Cardiac muscle cell (in vitro differentiated cells and primary cell): ENCODE data around the gene ZNF830. TPM values are rescaled to one million over a fixed set of nuclear protein-coding genes. Genes with fewer than 3 reads are reported as not detected.

ENCODE experiments used
- DNase-seq, 2 donors: peaks; one replicate each; pipeline versions ENCODE4 v3.0.0 to v3.0.0-alpha.2; 2010 to 2017; ENCODE audit warnings: low read depth in 1 of 2, low spot score in 1 of 2
- H3K27ac ChIP-seq: fragments of 200-600 bp; sonication (generic); 2 replicates; pipeline ENCODE4 v1.5.1; 2016
- H3K27me3 ChIP-seq: fragments of 200-600 bp; sonication (generic); 2 replicates; pipeline ENCODE4 v1.6.0; 2016; ENCODE audit warnings: control low read depth
- H3K36me3 ChIP-seq: fragments of 200-600 bp; sonication (generic); 2 replicates; pipeline ENCODE4 v1.5.1; 2016; ENCODE audit warnings: control low read depth
- H3K4me1 ChIP-seq: fragments of 200-600 bp; sonication (generic); 2 replicates; pipeline ENCODE4 v1.8.1; 2017; ENCODE audit warnings: low read depth, mild to moderate bottlenecking, mixed run types
- H3K4me3 ChIP-seq: fragments of 200-600 bp; sonication (generic); 2 replicates; pipeline ENCODE4 v1.5.1; 2016; ENCODE audit warnings: mild to moderate bottlenecking
- H3K9me3 ChIP-seq: fragments of 200-600 bp; sonication (generic); 2 replicates; pipeline ENCODE4 v1.5.1; 2017; ENCODE audit warnings: low read depth, mild to moderate bottlenecking, control low read depth
- CTCF ChIP-seq: IDR thresholded peaks from 2 replicates; pipeline ENCODE4 v1.5.1; 2012; ENCODE audit warnings: low read depth, mild to moderate bottlenecking, low read length
- polyA plus RNA-seq: library from polyadenylated mRNA; unstranded; fragments of >200 nt; fragmentation: Nextera tagmentation; extraction: Ambion mirVana; gene quantifications from 2 replicates; pipeline ENCODE4 v1.2.1, GENCODE V29; 2016
- total RNA-seq: library from RNA; depleted of rRNA; stranded (reverse); fragments of >200 nt; gene quantifications from 2 replicates; pipeline ENCODE4 v1.2.3, GENCODE V29; 2016

The ZNF830 gene
- total and polyA plus RNA-seq, 2 experiments from 2014 or later: 19.0 to 20.4 TPM

GRCh38 chr17:34979153-34979552, 17.8 kb downstream of the ZNF830 start:
- no peaks in the 10 kb centered on the region for H3K36me3 ChIP-seq
- H3K27ac ChIP-seq: no peak overlapping the region
- no peak for TF ChIP-seq CTCF
- H3K9me3 ChIP-seq: no peaks in the 10 kb centered on the region
- no peaks in the 10 kb centered on the region for H3K27me3 ChIP-seq
- DNase-seq: no peak
- H3K4me1 ChIP-seq: peaks cover 15% of the 10 kb centered on the region
- H3K4me3 ChIP-seq: no peak overlapping the region

- Histone ChIP-seq H3K4me1 (peaks cover 18% of the 10 kb centered on the region), H3K4me3 (peak overlapping the region; percentile 87), H3K27me3 (no peaks in the 10 kb centered on the region), H3K27ac (peak overlapping the region; percentile 99), H3K36me3 (no peaks in the 10 kb centered on the region), H3K9me3 (no peaks in the 10 kb centered on the region)
- no peak for TF ChIP-seq CTCF
- peak in 1 of 2 donors; percentile 20 for DNase-seq
These were observed 18.5 kb downstream of the ZNF830 start for GRCh38 chr17:34979650-34980352.

- Histone ChIP-seq H3K4me3 (peak within 1 kb of the TSS; percentile 87), H3K27ac (peak within 1 kb of the TSS; percentile 99), H3K9me3 (no peaks in the 10 kb centered on the region), H3K36me3 (no peaks in the 10 kb centered on the region), H3K4me1 (peaks cover 18% of the 10 kb centered on the region), H3K27me3 (no peaks in the 10 kb centered on the region)
- TF ChIP-seq CTCF: no peak
- DNase-seq: peak; percentile 95 to 96
These were observed 19.0 kb downstream of the ZNF830 start, which contains the start of gene LIG3 for GRCh38 chr17:34980353-34980680. Gene LIG3, plus strand, starts transcription at chr17:34980512. Its CDS starts 2,494 bp downstream, at chr17:34983006.

- peak; percentile 76 to 90 for DNase-seq
- peaks cover 18% of the 10 kb centered on the region for H3K4me1 ChIP-seq
- H3K9me3 ChIP-seq: no peaks in the 10 kb centered on the region
- H3K36me3 ChIP-seq: peaks cover 2% of the 10 kb centered on the region
- peak; percentile 58 for TF ChIP-seq CTCF
- H3K27me3 ChIP-seq: no peaks in the 10 kb centered on the region
- H3K4me3 ChIP-seq: peak overlapping the region; percentile 87
- H3K27ac ChIP-seq: peak overlapping the region; percentile 99
These were observed 19.6 kb downstream of the ZNF830 start for GRCh38 chr17:34980681-34981537.

- Histone ChIP-seq H3K4me3 (peak overlapping the region; percentile 87), H3K4me1 (peaks cover 18% of the 10 kb centered on the region), H3K27ac (peak overlapping the region; percentile 99), H3K9me3 (no peaks in the 10 kb centered on the region), H3K36me3 (peaks cover 10% of the 10 kb centered on the region), H3K27me3 (no peaks in the 10 kb centered on the region)
- peak; percentile 17 to 20 for DNase-seq
- TF ChIP-seq CTCF: no peak
These were observed 20.4 kb downstream of the ZNF830 start for GRCh38 chr17:34981538-34982241.
